GM21825 (cell line): ENCODE data around the gene NKPD1.

ENCODE experiments used
- ATAC-seq: cut with Tn5 transposase; IDR thresholded peaks from one replicate; pipeline ENCODE4 v1.9.1; 2021; ENCODE audit warnings: mild to moderate bottlenecking, moderate library complexity; ENCODE audit not compliant: unreplicated experiment

Gene NKPD1

DNA sequence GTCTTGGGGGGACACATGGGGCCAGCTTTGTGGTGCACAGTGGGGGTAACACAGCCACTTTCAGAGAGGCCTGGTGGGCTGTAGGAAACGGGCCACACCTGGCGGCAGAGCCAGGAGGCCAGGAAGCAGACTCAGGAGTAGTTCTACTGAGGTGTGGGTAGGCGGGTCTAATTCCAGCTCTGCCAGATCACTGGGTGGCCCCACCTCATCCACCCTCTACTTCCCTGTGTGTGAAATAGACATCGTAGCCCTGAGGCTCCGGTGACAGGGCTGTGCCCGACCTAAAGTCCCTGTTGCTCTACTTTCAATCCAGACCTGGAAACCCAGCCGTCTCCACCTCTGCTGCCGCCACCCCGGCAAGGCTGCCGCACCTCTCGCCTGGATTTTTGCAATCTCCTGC is 4.0 kb downstream of the NKPD1 start:
- no peak for ATAC-seq

DNA sequence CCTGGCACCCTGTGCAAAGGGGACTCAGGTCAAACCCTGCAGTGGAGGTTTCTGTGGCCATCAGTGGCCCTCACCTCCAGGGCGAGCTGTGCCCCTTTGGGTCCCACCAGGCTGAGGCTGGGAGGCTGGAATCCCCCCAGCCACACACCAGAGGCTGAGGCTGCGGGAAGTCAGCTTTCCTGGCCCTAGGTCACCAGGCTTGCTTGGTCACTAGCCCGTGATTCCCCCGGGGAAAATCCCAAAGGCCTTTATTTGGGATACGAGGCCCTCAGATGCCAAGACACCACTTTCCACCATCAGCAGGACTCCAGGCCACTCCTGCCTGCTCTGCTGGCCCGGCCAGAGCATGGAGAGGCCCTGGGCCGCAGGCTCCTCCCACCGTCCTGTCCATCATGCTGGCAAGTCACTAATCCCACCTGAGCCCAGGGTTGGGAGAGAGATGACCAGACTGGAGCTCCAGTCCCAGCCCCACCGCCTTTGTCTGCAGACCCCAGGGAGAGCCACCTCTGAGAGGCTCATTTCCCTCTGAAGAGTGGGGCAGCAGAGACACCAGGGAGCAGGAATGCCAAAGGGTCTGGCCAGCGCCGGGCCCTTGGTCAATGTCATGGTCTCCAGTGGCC is 4.7 kb downstream of the NKPD1 start:
- no peak for ATAC-seq

DNA sequence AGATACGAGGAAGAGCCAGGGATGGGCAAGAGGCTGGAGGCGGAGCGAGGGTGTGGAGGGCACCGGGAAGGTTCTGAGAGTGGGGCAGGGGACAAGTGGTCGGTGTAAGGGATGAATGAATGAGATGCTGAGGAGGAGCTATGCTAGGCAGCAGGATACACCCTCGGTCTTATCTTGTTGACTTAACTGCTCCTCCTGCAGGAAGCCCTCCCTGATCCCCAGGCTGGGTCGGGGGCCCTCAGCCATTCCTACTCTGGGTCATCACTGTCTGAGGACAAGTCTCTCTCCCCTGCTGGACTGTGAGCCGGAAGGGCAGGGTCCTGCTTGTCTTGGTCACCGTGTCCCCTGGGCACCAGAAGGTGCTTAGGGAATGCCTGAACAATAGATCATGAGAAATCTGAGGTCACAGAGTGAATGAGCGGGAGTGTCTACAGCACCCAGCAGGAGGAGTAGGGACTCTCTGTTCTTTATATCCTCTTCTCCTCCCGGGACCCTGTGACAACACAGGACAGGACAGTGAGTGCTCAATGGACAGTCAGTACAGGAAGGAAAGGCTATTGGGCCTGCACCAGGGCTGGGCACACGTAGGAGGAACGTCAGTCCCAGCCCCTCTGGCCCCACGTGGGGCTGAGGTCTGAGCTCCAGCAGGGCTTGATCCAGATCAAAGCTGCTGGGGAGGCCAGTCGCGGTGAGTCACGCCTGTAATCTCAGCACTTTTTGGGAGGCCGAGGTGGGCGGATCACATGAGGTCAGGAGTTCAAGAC is 6.5 kb downstream of the NKPD1 start:
- no peak for ATAC-seq

DNA sequence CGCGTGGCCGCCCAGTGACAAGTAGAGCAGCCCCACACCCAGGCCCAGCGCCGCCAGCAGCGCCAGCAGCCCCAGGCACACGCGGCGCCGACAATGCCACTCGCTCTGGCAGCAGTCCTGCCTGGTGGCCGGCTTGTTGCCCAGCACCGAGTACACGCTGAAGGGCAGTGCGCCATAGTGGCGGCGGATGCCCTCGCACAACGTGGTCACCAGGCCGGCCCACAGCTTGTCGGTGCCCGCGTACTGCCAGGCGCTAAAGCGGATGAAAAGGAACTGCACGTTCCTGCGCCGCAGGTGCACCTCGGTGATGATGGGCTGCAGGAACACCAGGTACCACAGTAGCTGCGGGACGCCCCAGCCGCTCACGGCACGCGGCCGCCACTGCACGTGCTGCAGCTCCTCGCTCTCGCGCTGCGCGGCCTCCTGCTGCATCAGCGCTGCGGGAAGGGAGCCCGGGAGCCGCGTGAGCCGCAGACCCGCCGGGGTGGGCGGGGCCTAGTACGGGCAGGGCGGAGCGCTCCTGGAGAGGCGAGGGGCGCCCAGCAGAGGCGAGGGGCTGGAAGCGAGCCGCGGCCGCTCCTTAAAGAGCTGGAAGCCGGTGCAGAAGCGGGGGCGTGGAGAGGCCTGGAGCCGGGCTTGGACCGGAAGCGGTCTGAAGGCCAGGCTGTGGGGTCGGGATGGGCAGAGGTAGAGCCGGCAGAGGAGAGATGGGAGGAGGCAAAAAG is 7.3 kb downstream of the NKPD1 start:
- ATAC-seq: no peak

DNA sequence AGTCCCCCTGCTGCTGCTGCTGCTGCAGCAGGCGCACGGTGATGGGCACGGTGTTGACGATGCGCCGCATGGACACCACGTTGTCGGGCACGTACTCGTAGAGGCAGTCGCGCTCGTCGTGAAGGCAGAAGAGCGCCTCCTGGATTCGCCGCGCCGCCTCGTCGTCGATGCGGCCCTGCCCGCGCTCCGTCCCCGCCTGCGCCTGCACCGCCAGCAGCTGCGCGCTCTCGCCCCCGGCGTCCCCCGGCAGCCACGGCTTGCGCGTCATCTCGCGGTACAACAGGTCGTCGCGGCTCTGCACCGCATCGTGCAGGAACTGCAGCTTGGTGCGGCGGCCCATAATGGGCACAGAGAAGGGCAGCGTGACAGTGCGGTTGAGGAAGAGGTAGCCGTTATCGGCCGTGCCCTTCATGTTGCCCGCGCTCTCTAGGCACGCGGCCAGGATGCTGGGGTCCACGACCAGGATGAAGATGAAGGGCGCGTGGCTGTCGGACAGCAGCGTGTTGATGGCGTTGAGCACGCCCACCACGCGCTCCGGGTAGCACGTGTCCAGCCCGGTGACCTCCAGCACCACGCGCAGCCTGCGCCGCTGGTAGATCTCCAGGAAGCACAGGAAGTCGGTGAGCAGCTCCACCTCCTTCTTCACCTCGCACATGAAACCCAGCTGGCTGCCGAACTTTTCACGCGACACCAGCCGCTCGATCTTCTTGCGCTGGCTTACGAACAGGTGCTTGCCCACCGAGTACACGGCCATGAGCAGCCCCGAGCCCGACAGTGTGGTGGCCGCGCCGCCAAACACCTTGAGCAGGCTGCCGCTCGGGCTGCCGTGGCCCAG is 8.1 kb downstream of the NKPD1 start:
- no peak for ATAC-seq

DNA sequence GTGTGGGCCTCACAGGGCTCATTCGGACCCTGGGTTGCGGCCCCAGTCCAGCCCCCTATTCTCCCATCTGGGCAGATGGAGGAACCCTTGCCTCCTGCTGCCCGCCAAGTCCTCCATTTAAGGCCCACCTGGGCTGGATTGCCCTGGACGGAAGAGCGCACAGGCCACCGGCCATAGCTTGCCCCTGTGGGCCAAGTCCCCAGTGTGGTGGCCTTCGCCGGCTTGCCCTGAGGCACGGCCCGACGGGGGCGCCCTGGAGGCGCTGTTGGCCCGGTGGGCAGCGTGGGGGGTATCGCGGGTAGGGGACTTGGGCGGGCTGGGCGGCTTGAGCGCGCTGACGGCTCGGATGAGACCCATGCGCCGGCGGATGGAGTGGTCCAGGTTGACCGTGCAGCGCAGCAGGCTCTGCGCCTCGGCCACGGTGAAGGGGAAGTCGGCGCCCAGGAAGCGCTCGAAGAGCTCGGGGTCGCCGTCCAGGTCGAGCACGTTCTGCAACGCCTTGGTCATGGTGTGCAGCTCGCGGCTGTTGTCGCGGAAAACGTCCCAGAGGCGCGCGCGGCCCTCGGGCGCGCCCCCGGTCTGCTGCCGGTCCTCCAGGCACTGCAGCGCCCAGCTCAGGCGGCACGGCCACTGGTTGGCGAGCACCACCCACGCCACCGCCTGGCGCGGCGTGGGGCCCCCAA is 8.8 kb downstream of the NKPD1 start:
- ATAC-seq: no peak

DNA sequence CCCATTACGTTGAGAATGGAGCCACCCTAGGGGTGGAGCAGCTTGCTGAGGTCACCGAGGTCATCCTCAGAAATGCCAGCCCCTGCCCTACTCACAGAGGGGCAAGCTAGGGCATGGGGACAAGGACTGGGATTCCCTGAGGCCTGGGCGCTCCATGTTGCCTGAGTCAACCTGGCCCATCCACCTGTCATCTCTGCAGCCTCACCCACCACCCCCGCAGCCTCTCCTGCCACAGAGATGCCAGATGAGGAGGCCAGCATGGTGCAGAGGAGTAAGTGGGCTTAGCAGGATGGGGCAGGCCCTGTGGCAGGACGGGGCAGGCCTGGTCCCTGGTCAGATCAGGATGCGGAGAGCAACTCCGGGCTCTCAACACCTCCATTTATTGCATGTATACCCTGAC is 9.5 kb downstream of the NKPD1 start:
- no peak for ATAC-seq

DNA sequence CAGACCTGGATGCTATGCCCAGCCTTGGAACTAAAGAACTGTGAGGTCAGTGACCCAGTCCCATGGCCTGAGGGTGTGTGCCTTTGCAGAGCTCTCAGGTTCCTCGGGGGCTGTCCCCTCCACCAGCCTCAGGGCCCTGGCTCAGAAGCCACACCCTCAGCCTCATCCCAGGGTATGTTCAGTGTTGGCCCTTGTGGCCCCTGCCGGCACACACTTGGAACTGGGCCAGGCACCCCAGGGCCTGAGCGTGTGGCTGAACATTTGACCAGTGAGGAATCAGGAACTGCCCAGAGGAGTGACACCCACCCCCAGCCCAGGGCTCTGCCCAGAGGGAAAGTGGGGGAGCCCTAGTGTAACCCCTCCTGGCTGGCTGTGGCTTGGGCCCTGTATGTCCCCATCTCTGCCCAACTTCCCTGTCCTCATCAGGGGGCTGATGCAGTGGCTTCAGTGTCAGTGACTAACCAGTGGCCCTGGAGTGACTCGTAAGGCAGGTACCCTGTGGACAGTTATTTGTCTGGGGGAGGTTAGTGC is 10.0 kb downstream of the NKPD1 start:
- no peak for ATAC-seq

DNA sequence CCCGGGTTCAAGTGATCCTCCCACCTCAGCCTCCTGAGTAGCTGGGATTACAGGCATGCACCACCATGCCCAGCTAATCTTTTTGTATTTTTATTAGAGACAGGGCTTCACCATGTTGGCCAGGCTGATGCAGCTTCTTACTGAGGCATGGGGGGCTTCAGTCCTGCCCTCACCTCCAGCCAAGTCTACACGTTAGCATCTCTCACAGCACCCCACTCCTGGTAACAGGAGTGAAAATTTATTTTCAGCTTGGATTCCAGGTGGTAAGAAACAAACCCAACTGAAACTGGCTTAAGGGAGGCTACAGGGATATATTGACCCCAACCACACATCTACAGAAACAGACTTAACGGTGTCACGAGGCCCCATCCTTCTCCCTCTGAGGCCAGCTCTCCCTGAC is 10.6 kb downstream of the NKPD1 start:
- no peak for ATAC-seq

DNA sequence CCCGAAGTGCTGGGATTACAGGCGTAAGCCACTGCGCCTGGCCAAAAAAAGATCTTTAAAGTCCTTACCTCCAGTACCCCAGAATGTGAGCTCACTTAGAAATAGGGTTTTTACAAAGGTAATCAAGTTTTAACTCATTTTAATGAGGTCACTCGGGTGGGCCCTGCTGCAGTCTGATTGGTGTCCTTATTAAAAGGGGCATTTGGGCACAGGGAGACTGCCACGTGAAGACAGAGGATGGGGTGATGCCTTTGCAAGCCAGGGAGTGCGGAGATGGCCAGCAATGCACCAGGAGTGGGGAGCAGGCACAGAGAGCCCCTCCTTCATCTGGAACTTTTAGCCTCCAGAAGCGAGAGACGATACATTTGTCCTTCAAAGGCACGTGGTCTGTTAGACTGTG is 11.7 kb downstream of the NKPD1 start:
- no peak for ATAC-seq

DNA sequence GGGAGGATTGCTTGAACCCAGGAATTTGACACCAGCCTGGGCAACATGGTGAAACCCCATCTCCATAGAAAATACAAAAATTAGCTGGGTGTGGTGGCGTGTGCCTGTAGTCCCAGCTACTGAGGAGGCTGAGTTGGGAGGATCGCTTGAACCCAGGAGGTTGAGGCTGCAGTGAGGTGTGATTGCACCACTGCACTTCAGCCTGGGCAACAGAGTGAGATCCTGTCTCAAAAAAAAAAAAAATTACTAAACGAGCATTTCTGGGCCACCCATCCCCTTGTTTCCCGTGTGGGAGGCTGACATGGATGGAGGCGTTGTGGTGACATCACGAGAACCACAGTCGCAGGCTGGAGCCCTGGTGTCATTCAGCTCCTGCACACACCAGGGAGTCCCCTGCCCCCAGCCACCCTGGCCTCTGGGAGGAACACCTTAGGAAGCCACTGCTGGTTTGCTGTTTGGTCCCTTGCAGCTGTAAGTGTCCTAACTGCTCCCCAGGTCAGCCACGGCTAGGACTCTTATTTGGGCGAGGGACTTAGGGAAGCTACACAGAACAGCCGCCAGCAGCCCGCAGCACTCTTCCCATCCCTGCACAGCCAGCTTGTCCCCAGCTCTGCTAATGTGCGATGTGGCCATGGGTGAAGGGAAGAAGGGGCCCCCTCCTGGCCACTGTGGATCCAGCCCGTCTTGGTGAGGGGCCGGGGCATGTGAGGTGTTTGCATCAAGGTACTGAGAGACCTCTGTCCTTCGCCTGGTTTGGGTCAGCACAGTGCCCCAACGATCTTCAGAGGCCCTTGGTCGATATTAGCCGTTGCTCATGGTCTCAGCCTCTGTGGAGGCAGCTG is 12.7 kb downstream of the NKPD1 start:
- ATAC-seq: no peak

DNA sequence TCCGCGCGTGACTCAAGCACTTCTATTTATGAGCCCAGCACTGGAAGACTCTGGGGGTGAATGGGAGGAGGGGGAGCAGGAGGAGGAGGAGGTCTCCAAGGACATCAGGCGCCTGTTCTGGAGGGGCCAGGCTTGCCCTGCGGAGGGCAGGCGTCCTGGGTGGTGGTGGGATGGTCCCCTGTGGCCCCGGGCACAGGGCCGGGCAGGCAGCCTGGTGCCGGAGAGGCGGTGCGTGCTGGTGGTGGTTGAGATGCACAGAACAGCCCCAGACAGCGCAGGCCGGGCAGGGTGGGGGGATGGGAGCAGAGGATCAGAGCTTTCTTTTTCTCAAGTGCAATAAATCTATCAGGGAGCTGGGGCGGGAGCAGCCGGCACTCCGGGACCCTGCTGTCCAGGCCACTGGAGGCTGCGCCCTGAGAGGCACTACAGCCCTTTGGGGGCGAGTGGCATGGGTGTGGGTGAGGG is 14.0 kb downstream of the NKPD1 start:
- ATAC-seq: no peak

DNA sequence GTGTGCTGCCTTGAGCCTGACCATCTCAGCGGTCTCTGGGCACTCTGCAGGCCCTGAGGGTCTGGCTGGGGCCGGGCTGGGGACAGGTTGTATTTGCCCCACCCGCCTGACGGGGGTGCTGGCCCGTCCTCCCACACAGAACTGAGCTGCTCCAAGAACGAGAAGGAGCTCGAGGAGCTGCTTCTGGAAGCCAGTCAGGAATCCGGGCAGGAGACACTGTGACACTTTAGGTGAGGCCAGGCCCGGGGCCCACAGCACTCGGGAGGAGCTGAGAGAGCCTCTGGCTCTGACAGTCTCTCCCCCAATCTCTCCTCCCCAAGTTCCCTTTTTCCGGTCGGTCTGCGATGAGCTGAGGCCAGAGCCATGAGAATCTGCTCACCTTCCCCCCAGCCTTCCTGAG is 14.5 kb downstream of the NKPD1 start:
- no peak for ATAC-seq

DNA sequence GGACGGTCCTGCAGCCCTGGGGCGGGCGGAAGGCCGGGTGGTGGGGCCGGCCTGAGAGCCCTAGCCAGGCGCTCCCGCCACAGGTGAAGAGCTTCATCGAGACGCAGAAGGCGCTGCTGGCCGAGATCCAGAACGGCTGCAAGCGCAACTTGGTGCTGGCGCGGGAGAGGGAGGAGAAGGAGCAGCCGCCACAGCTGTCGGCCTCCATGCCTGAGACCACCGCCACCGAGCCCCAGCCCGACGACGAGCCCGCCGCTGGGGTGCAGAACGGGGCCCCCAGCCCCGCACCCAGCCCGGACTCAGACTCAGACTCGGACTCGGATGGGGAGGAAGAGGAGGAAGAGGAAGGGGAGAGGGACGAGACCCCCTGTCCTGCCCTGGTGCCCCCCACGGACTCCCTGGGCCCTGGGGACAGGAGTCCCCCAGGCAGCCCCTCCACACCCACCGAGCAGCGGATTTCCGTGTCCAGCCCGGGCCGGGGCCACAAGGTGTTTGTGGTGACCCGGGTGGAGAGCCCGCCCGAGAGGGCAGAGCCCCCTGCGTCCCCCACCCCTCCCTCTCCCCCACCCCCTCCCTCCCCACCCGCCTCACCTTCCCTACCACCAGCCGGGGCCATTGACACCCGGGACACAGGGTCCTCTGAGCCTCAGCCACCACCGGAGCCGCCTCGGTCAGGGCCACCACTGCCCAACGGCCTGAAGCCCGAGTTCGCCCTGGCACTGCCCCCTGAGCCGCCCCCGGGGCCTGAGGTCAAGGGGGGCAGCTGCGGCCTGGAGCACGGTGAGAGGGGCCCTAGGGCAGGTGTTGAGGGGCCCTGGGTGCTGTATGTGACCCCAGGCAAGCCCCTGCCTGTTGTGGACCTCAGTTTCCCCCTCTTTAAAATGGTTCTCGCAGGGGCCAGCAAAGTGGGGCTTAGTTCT is 15.3 kb downstream of the NKPD1 start:
- ATAC-seq: no peak

DNA sequence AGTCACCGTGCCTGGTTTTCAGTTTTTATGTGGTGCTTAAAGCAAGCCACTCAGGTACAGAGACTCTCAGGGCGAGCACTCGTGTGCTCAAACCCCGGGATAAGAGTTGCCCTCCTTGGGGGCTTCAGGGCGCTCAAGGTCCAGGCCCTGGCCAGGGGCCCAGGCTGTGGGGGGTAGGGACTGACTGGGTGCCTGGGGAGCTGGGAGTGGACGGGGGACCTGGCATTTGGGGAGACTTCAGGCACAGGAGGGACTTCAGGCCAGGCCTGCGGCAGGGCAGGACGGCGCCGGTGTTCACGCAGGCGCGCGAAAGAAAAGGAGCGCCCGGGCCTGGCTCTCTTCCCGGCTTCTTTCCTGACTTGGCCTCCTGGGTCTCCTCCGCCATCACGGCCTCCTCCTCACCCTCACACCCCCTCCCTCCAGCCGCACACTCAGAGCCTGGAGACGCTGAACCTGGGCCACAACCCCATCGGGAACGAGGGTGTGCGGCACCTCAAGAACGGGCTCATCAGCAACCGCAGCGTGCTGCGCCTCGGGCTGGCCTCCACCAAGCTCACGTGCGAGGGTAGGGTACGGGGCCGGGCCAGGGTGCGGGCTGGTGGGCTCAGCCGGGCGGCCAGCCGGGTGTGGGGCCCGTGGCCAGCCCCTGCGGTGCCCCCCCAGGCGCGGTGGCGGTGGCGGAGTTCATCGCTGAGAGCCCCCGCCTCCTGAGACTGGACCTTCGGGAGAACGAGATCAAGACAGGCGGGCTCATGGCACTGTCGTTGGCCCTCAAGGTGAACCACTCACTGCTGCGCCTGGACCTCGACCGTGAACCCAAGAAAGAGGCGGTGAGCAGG is 16.1 kb downstream of the NKPD1 start:
- no peak for ATAC-seq

DNA sequence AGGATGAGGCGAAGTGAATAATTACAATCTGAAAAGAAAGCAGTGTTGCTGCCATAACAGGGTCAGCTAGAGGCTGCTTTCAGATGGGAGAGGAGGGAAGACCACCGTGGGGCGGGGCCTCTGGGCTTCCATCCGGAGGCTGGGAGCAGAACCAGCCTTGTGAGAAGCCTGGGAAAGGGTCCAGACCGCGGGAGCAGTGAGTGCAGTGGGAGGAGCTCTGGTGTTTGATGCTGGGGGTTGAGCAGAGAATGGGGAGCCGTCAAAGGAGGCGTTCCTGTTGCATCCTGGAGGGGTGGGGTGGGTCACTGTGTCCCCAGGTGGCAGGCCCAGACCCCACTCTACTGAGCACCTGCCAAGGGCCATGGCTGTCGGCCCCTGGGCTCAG is 18.1 kb downstream of the NKPD1 start:
- ATAC-seq: no peak

DNA sequence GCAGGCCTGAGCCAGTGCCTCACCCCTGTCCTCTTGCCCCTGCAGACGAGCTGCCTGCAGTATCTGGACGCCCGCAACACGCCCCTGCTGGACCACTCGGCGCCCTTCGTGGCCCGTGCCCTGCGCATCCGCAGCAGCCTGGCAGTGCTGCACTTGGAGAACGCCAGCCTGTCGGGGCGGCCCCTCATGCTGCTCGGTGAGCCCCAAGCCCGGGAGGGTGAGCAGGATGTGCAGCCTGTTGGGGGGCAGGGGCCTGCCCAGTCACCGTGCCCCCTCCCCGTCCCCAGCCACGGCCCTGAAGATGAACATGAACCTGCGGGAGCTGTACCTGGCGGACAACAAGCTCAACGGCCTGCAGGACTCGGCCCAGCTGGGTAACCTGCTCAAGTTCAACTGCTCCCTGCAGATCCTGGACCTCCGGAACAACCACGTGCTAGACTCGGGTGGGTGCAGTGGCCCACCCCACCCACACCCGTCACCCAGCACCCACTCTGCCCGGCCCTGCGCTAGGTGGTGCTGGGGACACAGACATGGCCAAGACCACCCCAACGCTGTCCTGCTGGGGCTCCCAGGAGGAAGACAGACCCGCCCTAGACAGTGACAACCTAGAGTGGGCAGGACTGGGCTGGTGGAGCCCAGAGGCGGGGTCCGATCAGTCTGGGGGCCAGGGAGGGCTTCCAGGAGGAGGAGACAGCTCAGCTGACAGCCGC is 18.6 kb downstream of the NKPD1 start:
- no peak for ATAC-seq
